Activated T-cell treated with anti-CD3 and anti-CD28 coated beads for 24 hours (primary cell): ENCODE data around the gene MAP1LC3B2.

Source experiments
- DNase-seq: peaks from one replicate; pipeline ENCODE4 v3.0.0-alpha.2; 2020; ENCODE audit warnings: low read depth

MAP1LC3B2 gene

GRCh38 chr12:116615141-116615861 lies 56.1 kb downstream of the MAP1LC3B2 start:
- no peak for DNase-seq

- DNase-seq, result no peak
Observed at GRCh38 chr12:116616536-116617248, 57.5 kb downstream of the MAP1LC3B2 start.

GRCh38 chr12:116619246-116619645 lies 60.1 kb downstream of the MAP1LC3B2 start:
- no peak for DNase-seq

GRCh38 chr12:116620124-116620491 lies 60.9 kb downstream of the MAP1LC3B2 start:
- no peak for DNase-seq

GRCh38 chr12:116620492-116621191 lies 61.5 kb downstream of the MAP1LC3B2 start:
- DNase-seq, result no peak

- DNase-seq, result no peak
Observed at GRCh38 chr12:116621194-116621593, 62.0 kb downstream of the MAP1LC3B2 start.

- no peak for DNase-seq
Observed at GRCh38 chr12:116624516-116624915, 65.3 kb downstream of the MAP1LC3B2 start.

- DNase-seq, result no peak
Observed at GRCh38 chr12:116626153-116626552, 67.0 kb downstream of the MAP1LC3B2 start.
